Gastroesophageal sphincter (tissue), 4 donors: ENCODE measurements around the gene RAET1L. TPM values are rescaled to one million over a fixed set of nuclear protein-coding genes. Genes with fewer than 3 reads are reported as not detected.
"Not testable (repeated sequence)": the region's sequence is repeated elsewhere in the genome, so short reads cannot be mapped to it uniquely, and the experiment has no call there.

ENCODE experiments used
- ATAC-seq: fragments of 150-250 bp; one replicate; pipeline ENCODE4 v1.9.1; 2016; ENCODE audit warnings: mild to moderate bottlenecking, moderate library complexity
- H3K27ac ChIP-seq, 4 donors: fragments of 200-600 bp; sonication (generic) in 3 of 4; 1 replicate in 3 of 4; 2 replicates in 1 of 4; pipeline ENCODE4 v1.5.1; 2016 to 2019
- H3K27me3 ChIP-seq: fragments of 200-600 bp; sonication (generic); one replicate; pipeline ENCODE4 v1.5.1; 2019
- H3K36me3 ChIP-seq, 2 donors: fragments of 200-600 bp; sonication (generic); one replicate each; pipeline ENCODE4 v1.5.1; 2019; ENCODE audit warnings: control low read depth in 1 of 2
- H3K4me1 ChIP-seq, 3 donors: fragments of 200-600 bp; sonication (generic); 1 replicate in 2 of 3; 2 replicates in 1 of 3; pipeline ENCODE4 v1.5.1; 2016 to 2019; ENCODE audit warnings: control low read depth in 2 of 3
- H3K4me3 ChIP-seq, 2 donors: fragments of 200-600 bp; sonication (generic); one replicate each; pipeline ENCODE4 v1.5.1; 2019; ENCODE audit warnings: mild to moderate bottlenecking in 1 of 2, moderate library complexity in 1 of 2
- H3K9me3 ChIP-seq, 3 donors: fragments of 200-600 bp; sonication (generic); one replicate each; pipeline ENCODE4 v1.5.1; 2017 to 2019; ENCODE audit warnings: control low read depth in 2 of 3
- CTCF ChIP-seq, 4 experiments: fragments of 200-600 bp in 2 of 4; fragments of 450-650 bp in 2 of 4; sonication (generic) in 1 of 4; IDR thresholded peaks; one replicate each; pipeline ENCODE4 v1.5.1; 2017 to 2019; ENCODE audit warnings: antibody characterized with exemption in 4 of 4, mild to moderate bottlenecking in 2 of 4, moderate library complexity in 2 of 4
- EP300 ChIP-seq: sonication (generic); formaldehyde crosslinking; IDR thresholded peaks from one replicate; pipeline ENCODE4 v1.6.1; 2017; ENCODE audit warnings: antibody characterized with exemption, mild to moderate bottlenecking
- POLR2A ChIP-seq, 2 donors: fragments of 450-650 bp; IDR thresholded peaks; one replicate each; pipeline ENCODE4 v1.6.1; 2017; ENCODE audit warnings: antibody characterized with exemption in 2 of 2, mild to moderate bottlenecking in 2 of 2, moderate library complexity in 1 of 2
- POLR2AphosphoS5 ChIP-seq: sonication (generic); formaldehyde crosslinking; IDR thresholded peaks from one replicate; pipeline ENCODE4 v1.6.1; 2017; ENCODE audit warnings: antibody characterized with exemption
- WGBS, 2 donors: methylation state at CpG; one replicate each; pipeline ENCODE4 v1.1.5; 2018; ENCODE audit warnings: low coverage in 1 of 2; 5-methylcytosine and 5-hydroxymethylcytosine counted together
- total RNA-seq, 4 donors: library from RNA; depleted of rRNA; stranded (reverse); fragments of >200 nt; gene quantifications; one replicate each; pipeline ENCODE4 v1.1.0, GENCODE V29; 2016

Gene RAET1L
- total RNA-seq, 4 donors from 2014 or later: 0.23 to 0.62 TPM; not detected in 2

- peaks cover 0 to 16% (median 11%) of the 10 kb centered on the region in 3 donors for H3K4me1 ChIP-seq
- no peaks in the 10 kb centered on the region for H3K9me3 ChIP-seq
- no peak for ATAC-seq
- no peak overlapping the region for H3K27ac ChIP-seq
- TF ChIP-seq CTCF (IDR thresholded peaks at IDR 0.05): no peak
- TF ChIP-seq POLR2AphosphoS5: no peak
- H3K27me3 ChIP-seq: peaks cover 53% of the 10 kb centered on the region
- WGBS, 2 donors: 41 to 77% methylated on average over 3 to 7 of the region's 8 CpGs
- H3K36me3 ChIP-seq: no peaks in the 10 kb centered on the region
- no peak overlapping the region for H3K4me3 ChIP-seq
Measured at GRCh38 chr6:150028799-150029198, 3.5 kb upstream of the RAET1L start.

GRCh38 chr6:150027806-150028565 is 2.7 kb upstream of the RAET1L start:
- no peak overlapping the region for H3K27ac ChIP-seq
- TF ChIP-seq EP300 (no peak), POLR2A (IDR thresholded peaks at IDR 0.05) (no peak), POLR2AphosphoS5 (no peak), CTCF (IDR thresholded peaks at IDR 0.05) (no peak)
- no peak for ATAC-seq
- peaks cover 53% of the 10 kb centered on the region for H3K27me3 ChIP-seq
- WGBS, 2 donors: 83 to 91% methylated on average over 2 to 6 of the region's 6 CpGs
- no peak overlapping the region for H3K4me3 ChIP-seq
- no peaks in the 10 kb centered on the region for H3K9me3 ChIP-seq
- H3K4me1 ChIP-seq: peaks cover 0 to 16% (median 11%) of the 10 kb centered on the region in 3 donors
- H3K36me3 ChIP-seq: no peaks in the 10 kb centered on the region

- no peak overlapping the region for H3K27ac ChIP-seq
- H3K4me1 ChIP-seq: peaks cover 0 to 16% (median 11%) of the 10 kb centered on the region in 3 donors
- no peak for ATAC-seq
- no peaks in the 10 kb centered on the region for H3K36me3 ChIP-seq
- H3K4me3 ChIP-seq: no peak overlapping the region
- H3K27me3 ChIP-seq: peaks cover 53% of the 10 kb centered on the region
- no peak for TF ChIP-seq EP300
- H3K9me3 ChIP-seq: no peaks in the 10 kb centered on the region
- 78 to 87% methylated on average over 4 of the region's 9 CpGs for WGBS, 2 donors
Measured at GRCh38 chr6:150026976-150027805, 1.9 kb upstream of the RAET1L start.

- H3K9me3 ChIP-seq: no peaks in the 10 kb centered on the region
- ATAC-seq: peak; percentile 25
- peaks cover 53% of the 10 kb centered on the region for H3K27me3 ChIP-seq
- WGBS, 2 donors: 33 to 52% methylated on average over 3 to 8 of the region's 11 CpGs
- peaks cover 0 to 16% (median 11%) of the 10 kb centered on the region in 3 donors for H3K4me1 ChIP-seq
- no peak overlapping the region for H3K27ac ChIP-seq
- no peak overlapping the region for H3K4me3 ChIP-seq
- no peaks in the 10 kb centered on the region for H3K36me3 ChIP-seq
- no peak for TF ChIP-seq POLR2AphosphoS5
- no peak for TF ChIP-seq POLR2A (IDR thresholded peaks at IDR 0.05)
- TF ChIP-seq CTCF (IDR thresholded peaks at IDR 0.05): no peak
- TF ChIP-seq EP300: no peak
Measured at GRCh38 chr6:150024646-150025155, 631 bp downstream of the RAET1L start.

GRCh38 chr6:150024021-150024420 is 1.3 kb downstream of the RAET1L start:
- H3K4me3 ChIP-seq, ATAC-seq, H3K9me3 ChIP-seq, H3K36me3 ChIP-seq, H3K27ac ChIP-seq: not testable (repeated sequence)
- H3K27me3 ChIP-seq: peaks cover 53% of the 10 kb centered on the region
- WGBS, 2 donors: no CpG with 5 or more reads among the region's 2 CpGs
- peaks cover 0 to 16% (median 11%) of the 10 kb centered on the region in 3 donors for H3K4me1 ChIP-seq

GRCh38 chr6:150021870-150022269 is 3.5 kb downstream of the RAET1L start:
- not testable (repeated sequence) for ATAC-seq, H3K9me3 ChIP-seq, H3K36me3 ChIP-seq, H3K4me3 ChIP-seq, H3K27ac ChIP-seq
- no CpG with 5 or more reads among the region's 6 CpGs for WGBS, 2 donors
- Histone ChIP-seq H3K4me1 (peaks cover 0 to 16% (median 11%) of the 10 kb centered on the region in 3 donors), H3K27me3 (peaks cover 57% of the 10 kb centered on the region)
